ENCODE data around the gene HERC6.

DNA sequence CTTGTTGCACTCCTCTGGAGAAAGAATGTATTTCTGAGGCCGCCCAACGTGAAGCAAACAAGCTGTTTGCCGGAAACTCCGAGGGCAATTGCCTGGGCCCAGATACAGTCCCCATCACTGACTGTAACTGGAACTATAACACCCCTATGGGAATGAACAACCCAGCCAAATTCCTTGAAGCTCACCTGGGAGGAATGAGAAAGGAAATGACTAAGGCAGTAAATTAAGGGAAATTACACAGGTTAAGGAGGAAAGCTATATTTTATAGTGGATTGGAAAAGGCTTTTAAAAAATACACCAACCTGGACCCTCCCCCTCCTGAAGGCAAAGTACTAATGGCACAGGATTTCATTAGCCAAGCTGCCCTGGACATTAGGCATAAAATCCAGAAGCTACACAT, 66.6 kb downstream of the HERC6 start:
- TF ChIP-seq, protein P1, sequence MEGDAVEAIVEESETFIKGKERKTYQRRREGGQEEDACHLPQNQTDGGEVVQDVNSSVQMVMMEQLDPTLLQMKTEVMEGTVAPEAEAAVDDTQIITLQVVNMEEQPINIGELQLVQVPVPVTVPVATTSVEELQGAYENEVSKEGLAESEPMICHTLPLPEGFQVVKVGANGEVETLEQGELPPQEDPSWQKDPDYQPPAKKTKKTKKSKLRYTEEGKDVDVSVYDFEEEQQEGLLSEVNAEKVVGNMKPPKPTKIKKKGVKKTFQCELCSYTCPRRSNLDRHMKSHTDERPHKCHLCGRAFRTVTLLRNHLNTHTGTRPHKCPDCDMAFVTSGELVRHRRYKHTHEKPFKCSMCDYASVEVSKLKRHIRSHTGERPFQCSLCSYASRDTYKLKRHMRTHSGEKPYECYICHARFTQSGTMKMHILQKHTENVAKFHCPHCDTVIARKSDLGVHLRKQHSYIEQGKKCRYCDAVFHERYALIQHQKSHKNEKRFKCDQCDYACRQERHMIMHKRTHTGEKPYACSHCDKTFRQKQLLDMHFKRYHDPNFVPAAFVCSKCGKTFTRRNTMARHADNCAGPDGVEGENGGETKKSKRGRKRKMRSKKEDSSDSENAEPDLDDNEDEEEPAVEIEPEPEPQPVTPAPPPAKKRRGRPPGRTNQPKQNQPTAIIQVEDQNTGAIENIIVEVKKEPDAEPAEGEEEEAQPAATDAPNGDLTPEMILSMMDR (tag by site-specific recombination; IDR thresholded peaks at IDR 0.05), result no peak
- TF ChIP-seq ZNF660 (tag by site-specific recombination; IDR thresholded peaks at IDR 0.05), result no peak
- no peak for TF ChIP-seq SETDB1 (IDR thresholded peaks at IDR 0.05; ENCODE audit: insufficient read length, low read length)
- TF ChIP-seq ZNF544 (tag by site-specific recombination; IDR thresholded peaks at IDR 0.05), result no peak
- no peak for TF ChIP-seq ZNF350 (tag by site-specific recombination; IDR thresholded peaks at IDR 0.05)
- no peak for TF ChIP-seq SP2 (tag by site-specific recombination; IDR thresholded peaks at IDR 0.05)
- TF ChIP-seq ZNF558 (tag by site-specific recombination; IDR thresholded peaks at IDR 0.05), result no peak
- no peak for TF ChIP-seq KLF1 (tag by site-specific recombination; IDR thresholded peaks at IDR 0.05)
- no peak for TF ChIP-seq ZBTB21 (tag by site-specific recombination; IDR thresholded peaks at IDR 0.05)

Data from HEK293 (cell line).